ENCODE results near the gene VPS9D1.

Gene VPS9D1

DNA sequence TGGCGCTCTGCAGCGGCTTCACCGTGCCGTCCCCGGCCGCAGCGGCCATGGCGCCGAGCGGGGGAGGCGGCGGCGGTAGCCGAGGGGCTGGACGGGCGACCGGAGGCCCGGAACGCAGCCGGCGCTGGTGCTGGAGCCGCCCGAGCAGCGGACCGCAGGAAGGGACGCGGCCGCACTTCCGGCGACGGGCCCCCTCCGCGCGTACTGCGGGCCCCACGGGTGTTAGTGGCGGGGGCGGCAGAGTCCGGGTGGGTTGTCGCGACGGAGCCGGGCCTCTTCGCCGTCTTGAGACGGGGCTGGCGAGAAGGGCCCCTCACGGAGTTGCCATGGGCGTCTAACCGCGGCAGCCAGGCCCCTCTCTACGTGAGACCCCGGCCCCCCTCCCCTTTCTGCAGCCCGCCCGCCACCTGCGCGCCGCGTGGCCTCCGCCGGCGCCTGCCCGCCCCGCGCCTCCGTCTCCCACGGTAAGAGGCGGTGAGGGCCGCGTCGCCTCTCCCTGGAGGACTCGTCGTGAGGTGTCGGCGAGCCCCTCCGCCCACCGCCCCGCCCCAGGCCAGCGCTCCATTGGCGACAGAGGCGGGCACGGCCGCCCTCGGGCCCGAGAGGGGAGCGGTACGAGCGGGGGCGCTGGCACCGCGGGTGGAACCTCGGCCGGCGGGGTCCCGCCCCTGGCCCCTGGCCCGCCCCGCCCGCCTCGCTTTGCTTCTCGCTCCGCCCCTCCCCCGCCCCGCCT is at the start of gene VPS9D1, which contains the start of gene ZNF276:
Gene VPS9D1, minus strand, starts transcription at position 86 of the 733 bp plus-strand sequence. Its CDS starts 37 bp downstream, at position 49.
Gene ZNF276, plus strand, starts transcription at position 725 of the 733 bp plus-strand sequence. CDS start 104 bp downstream, outside the sequence.
- H3K27me3 ChIP-seq (ENCODE audit: insufficient read depth, low read length) = no peaks in the 10 kb centered on the region
- H3K4me3 ChIP-seq (ENCODE audit: low read length) = peak within 1 kb of the TSS; percentile 75
- H3K9me3 ChIP-seq (ENCODE audit: low read length) = no peaks in the 10 kb centered on the region
- peak within 1 kb of the TSS; percentile 75 for H2AFZ ChIP-seq (ENCODE audit: low read depth, low read length)
- peaks cover 18% of the 10 kb centered on the region for H3K36me3 ChIP-seq (ENCODE audit: insufficient read depth, low read length)
- H3K4me1 ChIP-seq (ENCODE audit: insufficient read depth, low read length) = peaks cover 19% of the 10 kb centered on the region

DNA sequence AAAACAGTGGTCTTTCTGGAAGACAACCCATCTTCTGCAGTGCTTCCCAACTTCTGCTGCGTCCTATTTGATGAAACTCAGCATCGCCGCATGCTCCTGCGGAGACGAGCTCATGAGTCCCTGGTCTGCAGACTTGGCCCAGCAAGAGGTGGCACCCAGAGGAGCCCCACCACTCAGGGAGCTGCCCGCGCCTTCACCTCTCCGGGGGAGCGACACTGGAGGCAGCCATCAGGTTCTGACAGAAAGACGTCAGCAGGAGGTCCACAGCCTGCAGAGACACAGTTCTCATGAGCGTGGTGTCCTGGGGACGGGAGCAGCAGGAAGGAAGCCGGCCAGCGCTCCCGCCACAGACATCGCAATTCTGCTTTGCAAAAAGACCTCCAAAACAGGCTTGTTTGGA is 49.7 kb upstream of the VPS9D1 start:
- H3K27me3 ChIP-seq (ENCODE audit: insufficient read depth, low read length) = no peaks in the 10 kb centered on the region
- H3K9me3 ChIP-seq (ENCODE audit: low read length) = no peaks in the 10 kb centered on the region
- peaks cover 83% of the 10 kb centered on the region for H3K36me3 ChIP-seq (ENCODE audit: insufficient read depth, low read length)
- no peak overlapping the region for H3K4me3 ChIP-seq (ENCODE audit: low read length)
- no peak overlapping the region for H2AFZ ChIP-seq (ENCODE audit: low read depth, low read length)
- no peaks in the 10 kb centered on the region for H3K4me1 ChIP-seq (ENCODE audit: insufficient read depth, low read length)

DNA sequence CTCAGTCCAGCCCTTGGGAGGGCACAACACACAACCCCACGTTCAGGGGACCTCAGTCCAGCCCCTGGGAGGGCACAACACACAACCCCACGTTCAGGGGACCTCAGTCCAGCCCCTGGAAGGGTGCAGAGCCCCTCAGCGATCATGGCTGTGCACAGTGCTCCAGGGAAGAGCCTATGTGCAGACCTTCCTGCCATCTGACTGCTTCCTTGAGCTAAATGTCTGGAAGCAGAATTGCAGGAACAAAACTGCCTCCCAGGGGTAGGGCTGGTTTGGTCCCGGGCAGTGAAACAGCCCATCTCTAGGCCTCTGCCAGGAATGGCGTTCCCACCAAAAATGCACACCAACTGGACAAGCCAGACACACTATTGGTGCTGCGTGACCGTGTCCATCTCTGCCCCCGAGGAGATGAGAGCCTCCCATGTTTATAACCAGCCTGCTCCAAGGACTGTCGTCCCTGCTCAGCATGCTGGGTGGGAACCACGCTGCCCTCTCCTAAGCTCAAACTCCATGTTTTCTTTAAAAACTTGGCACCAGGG is 44.7 kb upstream of the VPS9D1 start:
- peaks cover 75% of the 10 kb centered on the region for H3K36me3 ChIP-seq (ENCODE audit: insufficient read depth, low read length)
- no peaks in the 10 kb centered on the region for H3K27me3 ChIP-seq (ENCODE audit: insufficient read depth, low read length)
- H3K9me3 ChIP-seq (ENCODE audit: low read length) = no peaks in the 10 kb centered on the region
- no peak overlapping the region for H2AFZ ChIP-seq (ENCODE audit: low read depth, low read length)
- no peak overlapping the region for H3K4me3 ChIP-seq (ENCODE audit: low read length)
- H3K4me1 ChIP-seq (ENCODE audit: insufficient read depth, low read length) = no peaks in the 10 kb centered on the region

- Histone ChIP-seq H3K4me1 (ENCODE audit: insufficient read depth, low read length) (no peaks in the 10 kb centered on the region), H2AFZ (ENCODE audit: low read depth, low read length) (no peak overlapping the region), H3K36me3 (ENCODE audit: insufficient read depth, low read length) (peaks cover 75% of the 10 kb centered on the region), H3K27me3 (ENCODE audit: insufficient read depth, low read length) (no peaks in the 10 kb centered on the region), H3K4me3 (ENCODE audit: low read length) (no peak overlapping the region), H3K9me3 (ENCODE audit: low read length) (no peaks in the 10 kb centered on the region)
These were observed 44.1 kb upstream of the VPS9D1 start for GRCh38 chr16:89764711-89765201.

GRCh38 chr16:89761304-89761922 is 40.7 kb upstream of the VPS9D1 start:
- no peaks in the 10 kb centered on the region for H3K27me3 ChIP-seq (ENCODE audit: insufficient read depth, low read length)
- H3K36me3 ChIP-seq (ENCODE audit: insufficient read depth, low read length) = peaks cover 73% of the 10 kb centered on the region
- H2AFZ ChIP-seq (ENCODE audit: low read depth, low read length) = no peak overlapping the region
- H3K4me3 ChIP-seq (ENCODE audit: low read length) = no peak overlapping the region
- H3K4me1 ChIP-seq (ENCODE audit: insufficient read depth, low read length) = no peaks in the 10 kb centered on the region
- H3K9me3 ChIP-seq (ENCODE audit: low read length) = no peaks in the 10 kb centered on the region

- Histone ChIP-seq H3K36me3 (ENCODE audit: insufficient read depth, low read length) (peaks cover 69% of the 10 kb centered on the region), H3K27me3 (ENCODE audit: insufficient read depth, low read length) (no peaks in the 10 kb centered on the region), H3K9me3 (ENCODE audit: low read length) (no peaks in the 10 kb centered on the region), H3K4me3 (ENCODE audit: low read length) (no peak overlapping the region), H2AFZ (ENCODE audit: low read depth, low read length) (no peak overlapping the region), H3K4me1 (ENCODE audit: insufficient read depth, low read length) (no peaks in the 10 kb centered on the region)
These were observed 39.1 kb upstream of the VPS9D1 start for GRCh38 chr16:89759746-89760340.

DNA sequence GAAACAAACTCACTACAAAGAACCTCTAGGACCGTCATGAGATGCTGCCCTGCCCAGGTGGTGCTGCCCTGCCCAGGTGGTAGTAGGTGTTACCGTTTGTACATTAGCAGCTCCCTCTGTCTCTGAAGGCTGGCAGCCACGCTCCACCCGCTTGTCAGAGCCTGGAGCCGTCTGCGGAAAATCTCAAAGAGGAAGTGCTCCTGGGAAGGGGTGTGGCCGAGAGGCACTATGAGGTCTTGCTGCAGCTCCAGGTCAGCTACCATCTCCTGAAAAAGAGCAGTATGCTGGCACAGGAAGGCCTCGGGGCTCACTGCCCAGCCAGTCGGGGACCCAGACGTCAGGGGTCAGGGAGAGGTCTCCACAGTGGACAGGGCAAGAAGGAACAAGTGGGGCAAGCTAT is 28.9 kb upstream of the VPS9D1 start:
- H3K36me3 ChIP-seq (ENCODE audit: insufficient read depth, low read length) = peaks cover 68% of the 10 kb centered on the region
- no peaks in the 10 kb centered on the region for H3K27me3 ChIP-seq (ENCODE audit: insufficient read depth, low read length)
- no peak overlapping the region for H3K4me3 ChIP-seq (ENCODE audit: low read length)
- no peak overlapping the region for H2AFZ ChIP-seq (ENCODE audit: low read depth, low read length)
- H3K9me3 ChIP-seq (ENCODE audit: low read length) = no peaks in the 10 kb centered on the region
- no peaks in the 10 kb centered on the region for H3K4me1 ChIP-seq (ENCODE audit: insufficient read depth, low read length)

DNA sequence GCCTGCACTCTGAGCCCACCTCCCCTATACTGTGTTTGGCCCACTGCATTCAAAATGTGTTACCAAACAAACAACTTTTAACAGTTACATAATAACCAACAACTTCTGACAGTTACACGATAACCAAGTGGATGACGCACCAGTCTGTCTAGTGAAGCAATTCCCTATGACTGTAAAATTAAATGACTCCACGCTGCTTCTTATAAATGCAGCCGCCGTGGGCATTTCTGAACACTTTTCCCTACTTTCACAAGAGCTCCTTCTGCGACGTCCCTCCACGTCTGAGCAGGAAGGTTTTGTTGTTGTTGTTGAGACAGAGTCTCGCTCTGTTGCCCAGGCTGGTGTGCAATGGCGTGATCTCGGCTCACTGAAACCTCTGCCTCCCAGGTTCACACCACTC is 28.2 kb upstream of the VPS9D1 start:
- H3K9me3 ChIP-seq (ENCODE audit: low read length) = no peaks in the 10 kb centered on the region
- H3K36me3 ChIP-seq (ENCODE audit: insufficient read depth, low read length) = peaks cover 74% of the 10 kb centered on the region
- H2AFZ ChIP-seq (ENCODE audit: low read depth, low read length) = no peak overlapping the region
- H3K4me1 ChIP-seq (ENCODE audit: insufficient read depth, low read length) = no peaks in the 10 kb centered on the region
- H3K4me3 ChIP-seq (ENCODE audit: low read length) = no peak overlapping the region
- H3K27me3 ChIP-seq (ENCODE audit: insufficient read depth, low read length) = no peaks in the 10 kb centered on the region

DNA sequence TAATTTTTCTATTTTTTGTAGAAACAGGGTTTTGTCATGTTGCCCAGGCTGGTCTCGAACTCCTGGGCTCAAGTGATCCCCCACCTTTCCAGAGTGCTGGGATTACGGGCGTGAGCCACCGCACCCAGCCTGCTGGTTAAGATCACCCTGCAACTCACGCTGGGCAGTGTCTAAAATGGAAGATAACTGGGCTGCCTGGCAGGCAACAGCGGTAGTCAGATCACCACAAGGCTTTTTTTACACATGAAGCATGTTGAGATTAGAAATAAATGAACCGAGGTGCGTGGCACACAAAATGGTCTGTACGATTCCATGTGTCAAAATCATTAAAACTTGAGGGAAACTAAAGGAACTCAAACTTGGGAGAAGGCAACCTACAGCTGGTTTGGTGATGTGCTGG is 27.4 kb upstream of the VPS9D1 start:
- no peaks in the 10 kb centered on the region for H3K27me3 ChIP-seq (ENCODE audit: insufficient read depth, low read length)
- H3K9me3 ChIP-seq (ENCODE audit: low read length) = no peaks in the 10 kb centered on the region
- no peak overlapping the region for H2AFZ ChIP-seq (ENCODE audit: low read depth, low read length)
- H3K4me1 ChIP-seq (ENCODE audit: insufficient read depth, low read length) = no peaks in the 10 kb centered on the region
- no peak overlapping the region for H3K4me3 ChIP-seq (ENCODE audit: low read length)
- peaks cover 76% of the 10 kb centered on the region for H3K36me3 ChIP-seq (ENCODE audit: insufficient read depth, low read length)

- no peak overlapping the region for H3K4me3 ChIP-seq (ENCODE audit: low read length)
- H3K9me3 ChIP-seq (ENCODE audit: low read length) = no peaks in the 10 kb centered on the region
- H2AFZ ChIP-seq (ENCODE audit: low read depth, low read length) = no peak overlapping the region
- H3K4me1 ChIP-seq (ENCODE audit: insufficient read depth, low read length) = no peaks in the 10 kb centered on the region
- H3K36me3 ChIP-seq (ENCODE audit: insufficient read depth, low read length) = peaks cover 84% of the 10 kb centered on the region
- H3K27me3 ChIP-seq (ENCODE audit: insufficient read depth, low read length) = no peaks in the 10 kb centered on the region
These were observed 25.3 kb upstream of the VPS9D1 start for GRCh38 chr16:89746043-89746442.

- H3K9me3 ChIP-seq (ENCODE audit: low read length) = no peaks in the 10 kb centered on the region
- H3K27me3 ChIP-seq (ENCODE audit: insufficient read depth, low read length) = no peaks in the 10 kb centered on the region
- H3K4me3 ChIP-seq (ENCODE audit: low read length) = no peak overlapping the region
- no peaks in the 10 kb centered on the region for H3K4me1 ChIP-seq (ENCODE audit: insufficient read depth, low read length)
- H2AFZ ChIP-seq (ENCODE audit: low read depth, low read length) = no peak overlapping the region
- H3K36me3 ChIP-seq (ENCODE audit: insufficient read depth, low read length) = peaks cover 89% of the 10 kb centered on the region
These were observed 24.1 kb upstream of the VPS9D1 start for GRCh38 chr16:89744813-89745212.

- peaks cover 90% of the 10 kb centered on the region for H3K36me3 ChIP-seq (ENCODE audit: insufficient read depth, low read length)
- no peak overlapping the region for H3K4me3 ChIP-seq (ENCODE audit: low read length)
- no peaks in the 10 kb centered on the region for H3K9me3 ChIP-seq (ENCODE audit: low read length)
- no peaks in the 10 kb centered on the region for H3K27me3 ChIP-seq (ENCODE audit: insufficient read depth, low read length)
- H3K4me1 ChIP-seq (ENCODE audit: insufficient read depth, low read length) = no peaks in the 10 kb centered on the region
- H2AFZ ChIP-seq (ENCODE audit: low read depth, low read length) = no peak overlapping the region
These were observed 22.2 kb upstream of the VPS9D1 start for GRCh38 chr16:89742948-89743347.

All from neuron (in vitro differentiated cells).